ENCODE data around the gene LIPC. TPM values are rescaled to one million over a fixed set of nuclear protein-coding genes. Genes with fewer than 3 reads are reported as not detected.

Gene LIPC
- total RNA-seq, 1 donor from 2014 or later, result 1.0 TPM

DNA sequence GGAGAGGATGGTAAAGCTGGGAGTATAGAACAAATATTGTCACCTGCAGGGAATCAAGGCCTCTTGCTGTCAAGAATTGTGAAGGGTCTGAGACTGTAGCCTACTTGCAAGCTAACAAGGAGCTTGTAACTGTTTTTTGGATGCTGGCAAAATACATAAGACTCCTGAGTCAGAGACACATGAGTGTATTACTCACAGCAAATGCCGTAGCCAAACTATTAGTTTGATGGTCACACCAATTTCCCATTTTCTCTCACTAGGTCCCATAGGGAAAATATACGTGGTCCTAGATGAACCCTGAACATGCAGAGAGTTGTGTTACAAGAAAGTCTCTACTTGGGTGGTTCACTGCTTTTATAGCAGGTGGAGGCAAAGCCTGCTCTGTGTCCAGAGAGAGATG lies 44.7 kb upstream of the LIPC start:
- Histone ChIP-seq H3K4me1 (no peaks in the 10 kb centered on the region), H3K27ac (no peak overlapping the region), H3K9me3 (no peaks in the 10 kb centered on the region), H3K36me3 (no peaks in the 10 kb centered on the region), H3K27me3 (ENCODE audit: low read depth) (no peaks in the 10 kb centered on the region), H3K4me3 (no peak overlapping the region)
- DNase-seq (no peak), ATAC-seq (no peak)
- TF ChIP-seq, protein P1, sequence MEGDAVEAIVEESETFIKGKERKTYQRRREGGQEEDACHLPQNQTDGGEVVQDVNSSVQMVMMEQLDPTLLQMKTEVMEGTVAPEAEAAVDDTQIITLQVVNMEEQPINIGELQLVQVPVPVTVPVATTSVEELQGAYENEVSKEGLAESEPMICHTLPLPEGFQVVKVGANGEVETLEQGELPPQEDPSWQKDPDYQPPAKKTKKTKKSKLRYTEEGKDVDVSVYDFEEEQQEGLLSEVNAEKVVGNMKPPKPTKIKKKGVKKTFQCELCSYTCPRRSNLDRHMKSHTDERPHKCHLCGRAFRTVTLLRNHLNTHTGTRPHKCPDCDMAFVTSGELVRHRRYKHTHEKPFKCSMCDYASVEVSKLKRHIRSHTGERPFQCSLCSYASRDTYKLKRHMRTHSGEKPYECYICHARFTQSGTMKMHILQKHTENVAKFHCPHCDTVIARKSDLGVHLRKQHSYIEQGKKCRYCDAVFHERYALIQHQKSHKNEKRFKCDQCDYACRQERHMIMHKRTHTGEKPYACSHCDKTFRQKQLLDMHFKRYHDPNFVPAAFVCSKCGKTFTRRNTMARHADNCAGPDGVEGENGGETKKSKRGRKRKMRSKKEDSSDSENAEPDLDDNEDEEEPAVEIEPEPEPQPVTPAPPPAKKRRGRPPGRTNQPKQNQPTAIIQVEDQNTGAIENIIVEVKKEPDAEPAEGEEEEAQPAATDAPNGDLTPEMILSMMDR (IDR thresholded peaks at IDR 0.05), result no peak
- intact Hi-C loops (cut with DNase I), result no loop called here

DNA sequence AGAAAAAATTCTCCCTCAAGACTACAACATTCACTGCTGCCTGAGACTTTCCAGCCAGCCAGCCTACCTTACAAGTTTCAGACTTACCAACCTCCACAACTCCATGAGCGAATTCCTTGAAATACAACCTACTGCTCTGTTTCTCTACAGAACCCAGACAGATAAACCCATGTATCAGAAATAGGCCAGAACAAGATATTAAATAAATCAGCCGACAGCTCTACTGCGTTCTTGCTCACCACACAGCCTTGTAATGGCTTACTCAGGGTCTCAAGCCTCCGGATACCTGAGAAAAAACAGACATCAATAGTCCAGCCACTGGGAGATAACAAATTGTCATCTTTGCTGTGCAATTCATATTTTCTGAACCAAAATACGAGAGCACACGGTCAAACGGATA lies 43.6 kb upstream of the LIPC start:
- no peak for DNase-seq
- intact Hi-C loops (cut with DNase I), result no loop called here
- H3K36me3 ChIP-seq, result no peaks in the 10 kb centered on the region
- H3K4me3 ChIP-seq, result no peak overlapping the region
- TF ChIP-seq, protein P1 (IDR thresholded peaks at IDR 0.05), result no peak
- ATAC-seq, result no peak
- no peaks in the 10 kb centered on the region for H3K4me1 ChIP-seq
- H3K9me3 ChIP-seq, result no peaks in the 10 kb centered on the region
- H3K27ac ChIP-seq, result no peak overlapping the region
- no peaks in the 10 kb centered on the region for H3K27me3 ChIP-seq (ENCODE audit: low read depth)

DNA sequence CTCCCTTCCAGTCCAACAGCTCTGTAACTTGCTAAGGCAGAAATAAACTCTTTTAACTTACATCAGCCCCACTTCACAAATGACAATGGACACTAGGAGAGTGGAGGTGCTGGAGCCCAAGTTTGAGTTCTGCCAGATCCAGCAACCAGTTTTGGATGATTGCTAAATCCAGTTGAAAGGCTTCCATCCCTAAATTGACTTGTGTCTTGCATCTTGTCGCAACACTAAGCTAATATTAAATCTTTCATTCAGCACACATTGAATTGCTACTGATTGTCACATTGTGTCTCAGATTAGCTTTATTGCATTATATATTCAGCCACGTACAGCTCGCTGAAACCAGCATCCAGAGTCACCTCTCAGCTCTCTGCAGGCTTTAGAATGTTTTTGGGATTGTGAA lies 41.7 kb upstream of the LIPC start:
- ATAC-seq, result no peak
- Histone ChIP-seq H3K36me3 (no peaks in the 10 kb centered on the region), H3K27me3 (ENCODE audit: low read depth) (no peaks in the 10 kb centered on the region), H3K9me3 (no peaks in the 10 kb centered on the region), H3K4me3 (no peak overlapping the region), H3K4me1 (no peaks in the 10 kb centered on the region), H3K27ac (no peak overlapping the region)
- TF ChIP-seq, protein P1 (IDR thresholded peaks at IDR 0.05), result no peak
- no peak for DNase-seq
- intact Hi-C loops (cut with DNase I), result no loop called here

DNA sequence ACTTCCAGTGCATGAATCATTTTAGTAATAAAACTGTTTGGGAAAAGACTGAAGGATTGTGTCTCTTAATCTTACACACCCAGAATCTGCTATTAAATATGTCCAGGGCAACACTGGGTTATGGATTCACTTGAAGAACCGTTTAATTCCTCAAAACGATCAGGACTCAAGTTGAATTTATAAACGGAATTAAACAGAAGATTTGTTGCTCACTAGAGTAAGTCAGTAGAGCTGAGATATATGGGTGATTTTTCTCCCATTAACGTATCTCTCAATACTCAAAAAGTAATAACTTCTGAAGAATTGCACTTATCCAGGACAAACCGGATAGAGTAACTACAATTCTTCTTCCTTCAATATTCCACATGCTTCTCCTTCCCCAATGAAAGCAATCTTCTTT lies 41.1 kb upstream of the LIPC start:
- TF ChIP-seq, protein P1 (IDR thresholded peaks at IDR 0.05), result no peak
- H3K36me3 ChIP-seq, result no peaks in the 10 kb centered on the region
- H3K27me3 ChIP-seq (ENCODE audit: low read depth), result no peaks in the 10 kb centered on the region
- DNase-seq (no peak), ATAC-seq (no peak)
- intact Hi-C loops (cut with DNase I), result no loop called here
- no peak overlapping the region for H3K27ac ChIP-seq
- H3K4me1 ChIP-seq, result no peaks in the 10 kb centered on the region
- no peaks in the 10 kb centered on the region for H3K9me3 ChIP-seq
- no peak overlapping the region for H3K4me3 ChIP-seq

DNA sequence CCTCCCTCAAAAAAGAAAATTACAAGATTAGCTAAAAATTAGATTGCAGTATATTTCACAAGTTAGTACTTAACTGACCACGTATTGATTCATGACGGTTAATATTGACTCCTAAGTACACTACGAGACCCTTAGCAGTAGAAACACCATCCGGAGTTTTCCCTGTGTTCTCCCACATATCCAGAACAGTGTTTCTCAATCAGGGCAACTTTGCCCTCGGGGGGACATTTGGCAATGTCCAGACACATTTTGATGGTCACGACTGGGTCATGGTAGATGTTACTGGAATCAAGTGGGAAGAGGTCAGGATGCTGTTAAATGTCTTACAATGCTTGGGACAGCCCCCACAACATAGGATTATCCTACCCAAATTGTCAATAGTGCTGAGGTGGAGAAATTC lies 40.7 kb upstream of the LIPC start:
- H3K4me1 ChIP-seq, result no peaks in the 10 kb centered on the region
- no peak overlapping the region for H3K27ac ChIP-seq
- H3K27me3 ChIP-seq (ENCODE audit: low read depth), result no peaks in the 10 kb centered on the region
- DNase-seq (no peak), ATAC-seq (no peak)
- H3K4me3 ChIP-seq, result no peak overlapping the region
- H3K36me3 ChIP-seq, result no peaks in the 10 kb centered on the region
- H3K9me3 ChIP-seq, result no peaks in the 10 kb centered on the region
- TF ChIP-seq, protein P1 (IDR thresholded peaks at IDR 0.05), result no peak
- intact Hi-C loops (cut with DNase I), result no loop called here

DNA sequence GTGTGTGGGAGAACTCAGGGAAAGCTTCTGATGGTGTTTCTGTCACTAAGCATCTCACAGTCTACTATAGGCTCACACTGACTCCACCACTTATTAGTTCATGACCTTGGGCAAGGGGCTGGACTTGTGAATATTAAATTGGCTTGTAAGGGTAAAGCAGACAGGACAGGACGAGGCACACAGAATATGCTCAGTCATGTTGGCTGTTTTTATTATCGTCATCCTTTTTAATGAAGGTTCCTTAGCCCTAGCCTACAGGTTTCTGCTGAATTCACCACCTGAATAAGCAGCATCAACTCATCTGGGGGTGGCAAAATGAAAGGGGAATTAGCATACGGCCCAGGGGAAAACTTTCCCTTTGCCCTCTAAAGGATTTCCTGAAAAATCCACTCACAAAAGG lies 39.6 kb upstream of the LIPC start:
- intact Hi-C loops (cut with DNase I), result no loop called here
- Histone ChIP-seq H3K36me3 (no peaks in the 10 kb centered on the region), H3K9me3 (no peaks in the 10 kb centered on the region), H3K27ac (no peak overlapping the region), H3K27me3 (ENCODE audit: low read depth) (no peaks in the 10 kb centered on the region), H3K4me3 (no peak overlapping the region), H3K4me1 (no peaks in the 10 kb centered on the region)
- TF ChIP-seq, protein P1 (IDR thresholded peaks at IDR 0.05), result no peak
- ATAC-seq, result no peak
- no peak for DNase-seq
